Right renal pelvis (tissue), 4 donors: ENCODE results near the gene NGB. TPM values are rescaled to one million over a fixed set of nuclear protein-coding genes. Genes with fewer than 3 reads are reported as not detected.
A peak's percentile ranks its signal among the peaks of the same experiment; 100 is the strongest.
"Not testable (repeated sequence)": the region's sequence is repeated elsewhere in the genome, so short reads cannot be mapped to it uniquely, and the experiment has no call there.

ENCODE experiments used
- DNase-seq, 4 donors: peaks; one replicate each; pipeline ENCODE4 v3.0.0-alpha.2; 2013; ENCODE audit warnings: low read depth in 4 of 4, low spot score in 3 of 4, missing footprints in 1 of 4
- polyA plus RNA-seq, 4 donors: library from polyadenylated mRNA; unstranded; fragments of 120-200 nt; gene quantifications; one replicate each; pipeline ENCODE4 v1.2.1, GENCODE V29; 2013; ENCODE audit not compliant: insufficient read length in 4 of 4

Gene NGB
- polyA plus RNA-seq, 4 donors: 0.05 TPM; not detected in 3

GRCh38 chr14:77296906-77297305 lies 25.9 kb upstream of the NGB start:
- no peak for DNase-seq

GRCh38 chr14:77296155-77296554 lies 25.1 kb upstream of the NGB start:
- no peak for DNase-seq

GRCh38 chr14:77290705-77291104 lies 19.7 kb upstream of the NGB start:
- no peak for DNase-seq

- DNase-seq: no peak
These were observed 15.6 kb upstream of the NGB start for GRCh38 chr14:77286576-77286975.

GRCh38 chr14:77284466-77284865 lies 13.5 kb upstream of the NGB start:
- no peak for DNase-seq

GRCh38 chr14:77284066-77284465 lies 13.1 kb upstream of the NGB start:
- DNase-seq: no peak

- no peak for DNase-seq
These were observed 10.9 kb upstream of the NGB start for GRCh38 chr14:77281852-77282410.

- DNase-seq: not testable (repeated sequence)
These were observed 9.9 kb upstream of the NGB start for GRCh38 chr14:77280921-77281320.

- DNase-seq: no peak
These were observed 8.7 kb upstream of the NGB start for GRCh38 chr14:77279719-77280118.

GRCh38 chr14:77278461-77279230 lies 7.6 kb upstream of the NGB start:
- no peak for DNase-seq

- DNase-seq: no peak
These were observed 6.0 kb upstream of the NGB start for GRCh38 chr14:77276959-77277358.

- no peak for DNase-seq
These were observed 5.4 kb upstream of the NGB start for GRCh38 chr14:77276295-77276935.

- DNase-seq: no peak
These were observed 4.6 kb upstream of the NGB start for GRCh38 chr14:77275601-77276017.

- no peak for DNase-seq
These were observed 4.1 kb upstream of the NGB start for GRCh38 chr14:77275041-77275580.

GRCh38 chr14:77273796-77274195 lies 2.8 kb upstream of the NGB start:
- no peak for DNase-seq

GRCh38 chr14:77272261-77272660 lies 1.3 kb upstream of the NGB start:
- no peak for DNase-seq

- DNase-seq: no peak
These were observed 469 bp downstream of the NGB start for GRCh38 chr14:77270361-77271112.

- peak in 1 of 4 donors; percentile 5 for DNase-seq
These were observed 1.9 kb downstream of the NGB start for GRCh38 chr14:77268989-77269600.

GRCh38 chr14:77267937-77268699 lies 2.9 kb downstream of the NGB start:
- DNase-seq: no peak

- no peak for DNase-seq
These were observed 4.7 kb downstream of the NGB start for GRCh38 chr14:77266336-77266735.
